Endothelial cell of umbilical vein (primary cell): ENCODE data around the gene FAM222A. TPM values are rescaled to one million over a fixed set of nuclear protein-coding genes. Genes with fewer than 3 reads are reported as not detected.

Source experiments
- BruUV-seq: library from RNA; stranded (reverse); fragments of 400-500 nt; replicated peaks from 2 replicates; lab custom pipeline; 2021; lab: Mats Ljungman, UMichigan
- CTCF ChIA-PET: fragments of 300-600, 350-600 bp; sonication (Branson Sonifier 250); formaldehyde crosslinking; loops from one replicate; lab custom pipeline; 2021; ENCODE audit warnings: antibody characterized with exemption, inconsistent platforms; lab: Charles Lee
- POLR2A ChIA-PET: fragments of 300-600, 350-600 bp; sonication (Branson Sonifier 250); formaldehyde crosslinking; loops from one replicate; lab custom pipeline; 2021; ENCODE audit warnings: antibody characterized with exemption, inconsistent platforms; lab: Charles Lee
- DNase-seq: peaks from one replicate; pipeline ENCODE4 v3.0.0-alpha.2; 2011; ENCODE audit warnings: low read depth, low spot score
- FAIRE-seq: peaks from 2 replicates; lab custom pipeline; 2011; peaks lifted over from hg19 to GRCh38; lab: Jason Lieb, UNC
- H2AFZ ChIP-seq: 2 replicates; pipeline ENCODE4 v1.6.0; 2012; ENCODE audit warnings: low read depth, low read length, control low read depth, inconsistent platforms
- H3K27ac ChIP-seq: 2 replicates; pipeline ENCODE4 v1.5.1; 2011; ENCODE audit warnings: low read depth, mild to moderate bottlenecking, control low read depth, low read length, moderate library complexity; ENCODE audit not compliant: insufficient read depth
- H3K27me3 ChIP-seq, 2 experiments: 2 replicates each; pipeline versions ENCODE4 v1.6.0 to v1.6.1; 2011; ENCODE audit warnings: low read length in 2 of 2, mixed read lengths in 1 of 2; ENCODE audit not compliant: control insufficient read depth in 2 of 2, insufficient read depth in 2 of 2
- H3K36me3 ChIP-seq, 2 experiments: 2 replicates in 1 of 2; 3 replicates in 1 of 2; pipeline ENCODE4 v1.5.1; 2011; ENCODE audit warnings: low read length in 2 of 2, mild to moderate bottlenecking in 1 of 2, moderate library complexity in 1 of 2; ENCODE audit not compliant: control insufficient read depth in 2 of 2, insufficient read depth in 2 of 2; ENCODE audit errors: extremely low read depth in 1 of 2
- H3K4me1 ChIP-seq: 3 replicates; pipeline ENCODE4 v1.5.1; 2011; ENCODE audit warnings: mild to moderate bottlenecking, low read length; ENCODE audit not compliant: control insufficient read depth, insufficient read depth; ENCODE audit errors: extremely low read depth
- H3K4me2 ChIP-seq: 2 replicates; pipeline ENCODE4 v1.6.1; 2011; ENCODE audit warnings: low read length, control low read depth, mixed read lengths; ENCODE audit not compliant: insufficient read depth
- H3K4me3 ChIP-seq, 3 experiments: fragments of 200-600 bp in 1 of 3; sonication (generic), shearing (Covaris generic) in 1 of 3; replicated peaks in 1 of 3; 2 replicates each; pipeline ENCODE4 v1.5.1; 2011 to 2016; ENCODE audit warnings: control low read depth in 3 of 3, low read length in 3 of 3, mild to moderate bottlenecking in 2 of 3, inconsistent platforms in 1 of 3, low read depth in 1 of 3, moderate library complexity in 1 of 3; ENCODE audit not compliant: insufficient read depth in 1 of 3
- H3K79me2 ChIP-seq: 2 replicates; pipeline ENCODE4 v1.6.0; 2012; ENCODE audit warnings: low read length, inconsistent platforms; ENCODE audit not compliant: control insufficient read depth, insufficient read depth
- H3K9ac ChIP-seq: replicated peaks from 2 replicates; pipeline ENCODE3; 2011; ENCODE audit warnings: low read length, control low read depth; ENCODE audit not compliant: insufficient read depth; ENCODE audit errors: extremely low read depth
- H3K9me1 ChIP-seq: replicated peaks from 3 replicates; pipeline ENCODE4 v1.6.0; 2011; ENCODE audit warnings: mild to moderate bottlenecking, low read length; ENCODE audit not compliant: control insufficient read depth, insufficient read depth; ENCODE audit errors: extremely low read depth
- H3K9me3 ChIP-seq: replicated peaks from 2 replicates; pipeline ENCODE4 v1.5.1; 2012; ENCODE audit warnings: low read length, inconsistent platforms; ENCODE audit not compliant: control insufficient read depth, insufficient read depth
- H4K20me1 ChIP-seq: replicated peaks from 2 replicates; pipeline ENCODE3; 2011; ENCODE audit warnings: mild to moderate bottlenecking, low read length; ENCODE audit not compliant: control insufficient read depth, insufficient read depth; ENCODE audit errors: extremely low read depth
- CTCF ChIP-seq, 2 donors: IDR thresholded peaks; 1 replicate in 1 of 2; 2 replicates in 1 of 2; pipeline ENCODE4 v1.5.1; 2011; ENCODE audit warnings: low read length in 2 of 2, mild to moderate bottlenecking in 2 of 2, moderate library complexity in 2 of 2, control low read depth in 1 of 2, inconsistent platforms in 1 of 2, low read depth in 1 of 2; ENCODE audit not compliant: insufficient read depth in 1 of 2; ENCODE audit errors: extremely low read depth in 1 of 2
- EZH2 ChIP-seq: IDR thresholded peaks from 2 replicates; pipeline ENCODE4 v1.6.1; 2012; ENCODE audit warnings: borderline replicate concordance, low read depth, mild to moderate bottlenecking, moderate library complexity, low read length, inconsistent platforms; ENCODE audit not compliant: severe bottlenecking
- FOS ChIP-seq: IDR thresholded peaks from 2 replicates; pipeline ENCODE4 v1.6.1; 2011; ENCODE audit warnings: mild to moderate bottlenecking, low read length, moderate library complexity, borderline replicate concordance; ENCODE audit not compliant: insufficient read depth
- GATA2 ChIP-seq: IDR thresholded peaks from 2 replicates; pipeline ENCODE4 v1.7.0; 2011; ENCODE audit warnings: low read depth, mild to moderate bottlenecking, moderate library complexity, mixed read lengths, low read length; ENCODE audit not compliant: insufficient read length, insufficient read depth
- JUN ChIP-seq: IDR thresholded peaks from 2 replicates; pipeline ENCODE4 v1.6.1; 2011; ENCODE audit warnings: borderline replicate concordance, low read depth; ENCODE audit not compliant: insufficient read length, insufficient read depth
- MAX ChIP-seq: IDR thresholded peaks from 2 replicates; pipeline ENCODE4 v1.6.1; 2011; ENCODE audit not compliant: insufficient read depth, insufficient read length
- MYC ChIP-seq: IDR thresholded peaks from one replicate; pipeline ENCODE4 v1.6.1; 2011; ENCODE audit warnings: mild to moderate bottlenecking, low read depth, low read length
- POLR2A ChIP-seq: IDR thresholded peaks from 2 replicates; pipeline ENCODE4 v1.6.1; 2012; ENCODE audit warnings: low read depth, mild to moderate bottlenecking, control low read depth, low read length
- POLR2AphosphoS5 ChIP-seq: IDR thresholded peaks from 2 replicates; pipeline ENCODE4 v1.6.1; 2012; ENCODE audit warnings: low read depth, mild to moderate bottlenecking, control low read depth, low read length, moderate library complexity; ENCODE audit not compliant: insufficient read depth
- dilution Hi-C: fragments of 300-500 bp; cut with MboI; formaldehyde crosslinking; loops from one replicate; pipeline ENCODE4 v1.15.0; 2019; ENCODE audit warnings: low sequenced_read_pairs; ENCODE audit not compliant: extremely low pct_ligation_motif_present
- intact Hi-C: fragments of 100-400 bp; cut with micrococcal nuclease; formaldehyde crosslinking; loops from one replicate; pipeline ENCODE4 v1.10.0; 2022
- polyA plus RNA-seq, 4 experiments: library from polyadenylated mRNA; depleted of rRNA in 3 of 4; stranded (reverse) in 3 of 4; unstranded in 1 of 4; fragments of >200 nt; gene quantifications; 2 replicates each; pipeline versions ENCODE4 v1.2.1 to v1.2.3, GENCODE V29; 2011 to 2012; ENCODE audit warnings: missing spikeins in 1 of 4
- total RNA-seq: library from RNA; stranded (reverse); gene quantifications from 2 replicates; pipeline ENCODE4 v1.2.3, GENCODE V29; 2021

Gene FAM222A
- total and polyA plus RNA-seq, 2 donors (not counting 3 experiments of a cell fraction or from before 2014, with no cell fraction given), result 0.62 to 1.7 TPM

- no peaks in the 10 kb centered on the region for H3K9me1 ChIP-seq
- FAIRE-seq (no peak), DNase-seq (no peak)
- no peak overlapping the region for H3K4me3 ChIP-seq
- H3K79me2 ChIP-seq, result no peaks in the 10 kb centered on the region
- H4K20me1 ChIP-seq, result no peaks in the 10 kb centered on the region
- TF ChIP-seq POLR2AphosphoS5 (no peak), MAX (no peak), EZH2 (no peak)
- no peak overlapping the region for H2AFZ ChIP-seq
- POLR2A ChIA-PET, result no interaction called here
- H3K9ac ChIP-seq, result no peak overlapping the region
- intact Hi-C loops, result no loop called here
- dilution Hi-C loops, result no loop called here
- H3K27ac ChIP-seq, result no peak overlapping the region
- H3K27me3 ChIP-seq, result no peaks in the 10 kb centered on the region
- H3K36me3 ChIP-seq, result no peaks in the 10 kb centered on the region
- H3K9me3 ChIP-seq, result no peaks in the 10 kb centered on the region
- CTCF ChIA-PET, result interaction anchor here (0.8 to 1.3 kb wide), 4 partner anchors 10 to 337 kb away, joined by 3 to 6 read pairs (median 3); no protein-coding TSS in a partner anchor
- BruUV-seq, result no TSS peak
- no peaks in the 10 kb centered on the region for H3K4me1 ChIP-seq
- H3K4me2 ChIP-seq, result no peak overlapping the region
Observed at GRCh38 chr12:109764776-109765445, 51.3 kb downstream of the FAM222A start.

GRCh38 chr12:109765446-109765810 lies 51.8 kb downstream of the FAM222A start:
- H3K4me3 ChIP-seq, result no peak overlapping the region
- no peaks in the 10 kb centered on the region for H3K79me2 ChIP-seq
- TF ChIP-seq CTCF (IDR thresholded peaks at IDR 0.05; ENCODE audit: extremely low read depth in 1 of 2, insufficient read depth in 1 of 2, low read depth in 1 of 2, low read length in 2 of 2) (no peak), FOS (no peak), POLR2A (no peak), MAX (no peak), JUN (no peak), GATA2 (no peak), MYC (no peak), EZH2 (no peak), POLR2AphosphoS5 (no peak)
- H2AFZ ChIP-seq, result no peak overlapping the region
- no peaks in the 10 kb centered on the region for H4K20me1 ChIP-seq
- DNase-seq, result no peak
- no peak overlapping the region for H3K4me2 ChIP-seq
- H3K9me1 ChIP-seq, result no peaks in the 10 kb centered on the region
- dilution Hi-C loops (no loop called here), intact Hi-C loops (no loop called here)
- no peaks in the 10 kb centered on the region for H3K9me3 ChIP-seq
- POLR2A ChIA-PET, result no interaction called here
- H3K27ac ChIP-seq, result no peak overlapping the region
- no peaks in the 10 kb centered on the region for H3K4me1 ChIP-seq
- no peaks in the 10 kb centered on the region for H3K36me3 ChIP-seq
- no peak overlapping the region for H3K9ac ChIP-seq
- no peak for FAIRE-seq
- no TSS peak for BruUV-seq
- CTCF ChIA-PET, result interaction anchor here (1.0 to 1.3 kb wide), 2 partner anchors 10 to 337 kb away, joined by 3 to 6 read pairs; no protein-coding TSS in a partner anchor
- no peaks in the 10 kb centered on the region for H3K27me3 ChIP-seq
